ENCODE results near the gene CDA. TPM values are rescaled to one million over a fixed set of nuclear protein-coding genes. Genes with fewer than 3 reads are reported as not detected.

The CDA gene
- total RNA-seq, 1 donor from 2014 or later: 1.5 TPM

DNA sequence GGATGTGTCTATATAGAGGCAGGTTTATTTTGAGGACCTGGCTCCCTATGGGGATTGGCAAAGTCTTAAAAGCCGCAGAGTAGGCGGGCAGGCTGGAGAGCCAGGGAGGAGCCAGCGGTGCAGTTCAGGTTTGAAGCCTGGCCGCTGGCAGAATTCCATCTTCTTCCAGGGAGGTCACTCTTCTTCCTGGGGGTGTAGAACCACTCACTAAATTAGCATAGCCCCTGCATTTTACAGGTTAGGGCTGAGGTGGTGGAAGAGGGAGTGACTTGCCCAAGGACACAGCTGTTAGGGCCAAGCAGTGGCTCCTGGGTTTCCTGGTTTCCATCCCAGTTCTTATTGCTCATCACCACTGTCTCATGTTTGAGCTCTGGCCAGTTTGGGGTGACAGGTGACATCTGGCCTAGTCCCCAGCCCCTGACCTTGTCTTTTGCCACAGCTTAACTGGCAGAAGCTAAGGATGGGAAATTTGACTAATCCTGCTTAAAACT, 45.7 kb downstream of the CDA start:
- no peak for DNase-seq (ENCODE audit: extremely low spot score, unreplicated experiment)
- Mint-ChIP-seq H3K4me3 (peak overlapping the region; percentile 95), H3K27me3 (no peaks in the 10 kb centered on the region), H3K36me3 (no peaks in the 10 kb centered on the region), H3K9me3 (no peaks in the 10 kb centered on the region), H3K4me1 (ENCODE audit: unreplicated experiment) (peaks cover 10% of the 10 kb centered on the region), H3K27ac (peak overlapping the region; percentile 85)
- TF ChIP-seq CTCF (conservative IDR thresholded peaks at IDR 0.05): no peak

- Mint-ChIP-seq H3K4me3 (no peak overlapping the region), H3K36me3 (peaks cover 4% of the 10 kb centered on the region), H3K4me1 (ENCODE audit: unreplicated experiment) (peaks cover 10% of the 10 kb centered on the region), H3K9me3 (no peaks in the 10 kb centered on the region), H3K27me3 (no peaks in the 10 kb centered on the region), H3K27ac (no peak overlapping the region)
- DNase-seq (ENCODE audit: extremely low spot score, unreplicated experiment): no peak
- no peak for TF ChIP-seq CTCF (conservative IDR thresholded peaks at IDR 0.05)
Observed at GRCh38 chr1:20636785-20637347, 48.0 kb downstream of the CDA start.

DNA sequence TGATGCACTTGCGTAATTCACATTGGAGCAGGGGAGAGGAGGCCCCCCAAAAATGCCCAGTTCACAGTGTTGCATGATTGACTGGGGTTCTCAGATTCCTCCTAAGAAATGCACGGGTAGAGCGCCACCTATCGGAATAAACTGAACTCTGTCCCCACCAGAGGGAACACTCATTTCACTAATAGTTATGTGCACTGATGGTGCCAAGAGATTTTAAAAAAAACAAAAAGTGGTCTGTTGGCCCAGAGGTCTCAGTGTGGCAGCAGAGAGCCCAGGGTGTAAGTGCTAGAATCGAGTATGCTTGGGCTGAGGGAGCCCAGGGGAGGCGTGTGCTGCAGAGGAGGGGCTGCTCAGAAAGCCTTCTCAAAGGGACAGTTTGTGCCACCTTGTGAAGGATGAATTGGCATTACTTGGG, 51.3 kb downstream of the CDA start:
- no peaks in the 10 kb centered on the region for H3K27me3 Mint-ChIP-seq
- TF ChIP-seq CTCF (conservative IDR thresholded peaks at IDR 0.05): peak; percentile 90

GRCh38 chr1:20641975-20642374, 53.1 kb downstream of the CDA start:
- no peaks in the 10 kb centered on the region for H3K9me3 Mint-ChIP-seq
- H3K4me3 Mint-ChIP-seq: no peak overlapping the region
- no peak overlapping the region for H3K27ac Mint-ChIP-seq
- no peak for DNase-seq (ENCODE audit: extremely low spot score, unreplicated experiment)
- no peak for TF ChIP-seq CTCF (conservative IDR thresholded peaks at IDR 0.05)
- H3K4me1 Mint-ChIP-seq (ENCODE audit: unreplicated experiment): no peaks in the 10 kb centered on the region
- H3K27me3 Mint-ChIP-seq: no peaks in the 10 kb centered on the region
- H3K36me3 Mint-ChIP-seq: peaks cover 4% of the 10 kb centered on the region

More for the DNA sequence above, 51.3 kb downstream of the CDA start:
- no peak overlapping the region for H3K4me3 Mint-ChIP-seq
- peak overlapping the region; percentile 29 for H3K27ac Mint-ChIP-seq
- no peaks in the 10 kb centered on the region for H3K4me1 Mint-ChIP-seq (ENCODE audit: unreplicated experiment)
- no peak for DNase-seq (ENCODE audit: extremely low spot score, unreplicated experiment)
- H3K9me3 Mint-ChIP-seq: no peaks in the 10 kb centered on the region
- H3K36me3 Mint-ChIP-seq: peaks cover 4% of the 10 kb centered on the region

DNA sequence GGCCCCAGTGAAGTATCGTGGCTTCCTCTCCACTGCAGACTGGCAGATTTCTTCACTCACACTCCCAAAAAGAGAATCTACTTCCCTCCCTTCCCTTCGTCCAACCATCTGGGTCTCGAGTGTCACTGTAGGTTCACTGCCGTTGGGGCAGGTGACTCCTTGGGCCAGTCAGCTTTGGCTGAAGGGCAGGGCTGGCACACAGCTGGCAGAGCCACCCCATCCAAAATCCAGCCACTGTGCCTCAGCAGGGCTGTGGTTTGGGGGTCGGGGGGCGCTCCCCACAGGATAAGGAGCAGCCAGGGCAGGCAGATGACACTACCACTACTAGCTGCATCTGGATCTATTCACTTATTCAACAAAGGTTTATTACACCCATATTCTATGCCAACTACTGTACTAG, 54.2 kb downstream of the CDA start:
- Mint-ChIP-seq H3K27me3 (no peaks in the 10 kb centered on the region), H3K36me3 (peaks cover 4% of the 10 kb centered on the region), H3K4me3 (peak overlapping the region; percentile 44), H3K27ac (no peak overlapping the region), H3K4me1 (ENCODE audit: unreplicated experiment) (no peaks in the 10 kb centered on the region), H3K9me3 (no peaks in the 10 kb centered on the region)
- TF ChIP-seq CTCF (conservative IDR thresholded peaks at IDR 0.05): no peak
- no peak for DNase-seq (ENCODE audit: extremely low spot score, unreplicated experiment)

Data from type B pancreatic cell (in vitro differentiated cells).